ENCODE measurements around the gene CRAMP1.
"Not testable (repeated sequence)": the region's sequence is repeated elsewhere in the genome, so short reads cannot be mapped to it uniquely, and the experiment has no call there.

CRAMP1 gene

GRCh38 chr16:1688807-1689560, 76.8 kb downstream of the CRAMP1 start:
- DNase-seq, result no peak

DNA sequence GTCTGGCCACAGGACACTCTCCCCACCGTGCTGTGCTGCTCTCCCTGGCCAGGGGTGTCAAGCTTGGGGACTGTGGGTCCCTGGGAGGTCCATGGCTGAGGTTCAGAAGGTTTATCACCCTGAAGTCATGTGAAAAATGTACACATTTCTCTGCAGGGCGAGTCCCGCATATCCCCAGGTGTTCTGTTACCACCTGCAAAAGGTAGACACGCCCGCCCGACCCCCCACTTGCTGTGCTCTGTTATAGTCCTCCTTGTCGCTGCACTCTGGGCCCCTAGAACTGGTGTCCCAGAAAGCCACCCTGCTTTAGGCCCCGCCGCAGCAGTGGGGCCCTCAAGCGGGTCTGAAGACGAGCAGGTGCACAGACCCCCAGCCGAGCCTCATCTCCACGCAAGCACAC, 77.7 kb downstream of the CRAMP1 start:
- no peak for DNase-seq

DNA sequence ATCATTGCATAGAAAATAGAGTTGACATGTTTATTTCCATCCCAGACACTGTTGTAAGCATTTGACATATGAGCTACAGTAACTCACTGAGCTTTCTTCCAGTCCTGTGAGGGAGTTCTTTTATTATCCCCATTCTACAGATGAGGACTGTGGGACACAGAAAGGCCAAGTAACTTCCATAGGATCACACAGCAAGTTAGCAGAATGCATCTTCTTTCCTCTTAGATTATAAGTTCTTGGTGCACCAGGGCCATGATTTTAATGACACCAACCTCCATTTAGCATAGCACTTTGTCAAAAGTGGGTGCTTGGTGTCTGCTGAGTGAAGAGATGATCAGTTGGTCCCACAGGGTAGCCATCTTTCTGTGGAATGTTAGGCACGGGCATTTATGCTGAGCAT, 78.7 kb downstream of the CRAMP1 start:
- no peak for DNase-seq

GRCh38 chr16:1691276-1691675, 79.1 kb downstream of the CRAMP1 start:
- DNase-seq, result no peak

- DNase-seq, result no peak
These were observed 79.8 kb downstream of the CRAMP1 start for GRCh38 chr16:1691956-1692355.

DNA sequence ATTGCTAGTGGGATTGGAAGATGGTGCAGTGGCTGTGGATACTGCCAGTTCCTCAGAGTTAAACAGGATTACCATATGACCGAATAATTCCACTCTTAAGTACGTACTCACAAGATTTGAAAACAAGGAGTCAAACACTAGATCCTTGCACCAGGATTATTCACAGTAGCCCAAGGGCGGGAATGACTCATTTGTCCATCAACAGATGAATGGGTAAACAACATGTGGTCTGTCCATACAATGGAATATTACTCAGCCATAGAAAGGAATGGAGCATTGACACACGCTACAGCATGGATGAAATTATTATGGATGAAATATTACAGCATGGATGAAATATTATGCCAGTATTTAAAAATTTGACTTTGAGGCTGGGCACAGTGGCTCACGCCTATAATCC, 84.7 kb downstream of the CRAMP1 start:
- DNase-seq, result no peak

DNA sequence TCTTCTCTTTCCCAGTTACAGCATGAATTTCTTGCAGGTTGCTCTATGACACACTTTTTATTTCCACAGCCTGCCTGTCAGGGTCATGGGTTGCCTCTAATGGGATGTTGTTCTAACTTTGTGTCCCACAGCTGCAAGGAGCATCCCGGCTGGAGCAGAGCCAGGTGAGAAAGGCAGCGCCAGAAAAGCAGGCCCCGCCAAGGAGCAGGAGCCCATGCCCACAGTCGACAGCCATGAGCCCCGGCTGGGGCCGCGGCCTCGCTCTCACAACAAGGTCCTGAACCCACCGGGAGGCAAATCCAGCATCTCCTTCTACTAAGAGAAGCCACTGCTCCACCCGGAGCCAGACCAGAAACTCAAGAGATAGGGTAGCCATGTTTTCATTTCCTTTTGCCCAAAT, 86.5 kb downstream of the CRAMP1 start:
- no peak for DNase-seq

GRCh38 chr16:1700246-1700645, 88.1 kb downstream of the CRAMP1 start:
- no peak for DNase-seq

- DNase-seq, result no peak
These were observed 89.2 kb downstream of the CRAMP1 start for GRCh38 chr16:1701216-1701878.

DNA sequence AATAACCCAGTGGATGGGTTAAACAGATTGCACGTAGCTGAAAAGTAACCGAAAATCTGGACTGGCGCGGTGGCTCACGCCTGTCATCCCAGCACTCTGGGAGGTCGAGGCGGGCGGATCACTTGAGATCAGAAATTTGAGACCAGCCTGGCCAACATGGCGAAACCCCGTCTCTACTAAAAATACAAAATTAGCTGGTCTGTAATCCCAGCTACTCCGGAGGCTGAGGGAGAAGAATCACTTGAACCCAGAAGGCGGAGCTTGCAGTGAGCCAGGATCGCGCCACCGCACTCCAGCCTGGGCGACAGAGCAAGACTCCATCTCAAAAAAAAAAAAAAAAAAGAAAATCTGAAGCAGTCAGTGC, 93.1 kb downstream of the CRAMP1 start:
- DNase-seq, result not testable (repeated sequence)

GRCh38 chr16:1705688-1706385, 93.7 kb downstream of the CRAMP1 start, which contains the start of gene MAPK8IP3:
Gene MAPK8IP3, plus strand, starts transcription at chr16:1706195. Its CDS starts 145 bp downstream, at chr16:1706340.
- peak; percentile 94 for DNase-seq

DNA sequence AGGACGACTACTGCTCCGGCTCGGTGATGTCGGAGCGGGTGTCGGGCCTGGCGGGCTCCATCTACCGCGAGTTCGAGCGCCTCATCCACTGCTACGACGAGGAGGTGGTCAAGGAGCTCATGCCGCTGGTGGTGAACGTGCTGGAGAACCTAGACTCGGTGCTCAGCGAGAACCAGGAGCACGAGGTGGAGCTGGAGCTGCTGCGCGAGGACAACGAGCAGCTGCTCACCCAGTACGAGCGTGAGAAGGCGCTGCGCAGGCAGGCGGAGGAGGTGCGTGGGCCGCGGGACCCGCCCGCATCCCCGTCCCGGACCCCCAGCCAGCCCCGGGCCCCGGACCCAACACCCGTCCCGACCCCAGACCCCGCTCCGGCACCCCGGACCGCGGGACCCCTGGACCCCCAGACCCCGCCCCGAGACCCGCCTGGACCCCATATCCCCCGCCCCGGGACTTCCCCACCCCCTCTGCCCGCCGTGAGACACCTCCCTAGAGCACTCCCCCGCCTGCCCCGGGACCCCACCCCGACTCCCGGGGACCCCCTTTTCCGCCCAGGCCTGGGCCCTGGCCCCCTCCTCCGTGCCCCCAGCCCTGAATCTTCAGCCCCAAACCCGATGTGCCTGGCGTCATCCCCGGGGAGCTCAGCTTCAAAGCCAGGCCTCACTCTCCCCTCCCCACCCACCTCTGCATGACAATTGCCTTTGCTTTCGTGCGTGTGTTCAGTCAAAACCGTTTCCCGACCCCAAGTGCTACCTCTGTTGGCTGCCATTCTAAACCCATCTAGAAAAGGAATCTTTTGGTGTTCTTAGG, 94.4 kb downstream of the CRAMP1 start:
- peak; percentile 59 for DNase-seq

- peak; percentile 4 for DNase-seq
These were observed 95.1 kb downstream of the CRAMP1 start for GRCh38 chr16:1707193-1707790.

GRCh38 chr16:1708083-1708767, 96.1 kb downstream of the CRAMP1 start:
- DNase-seq, result no peak

- no peak for DNase-seq
These were observed 96.6 kb downstream of the CRAMP1 start for GRCh38 chr16:1708768-1709180.

- no peak for DNase-seq
These were observed 97.2 kb downstream of the CRAMP1 start for GRCh38 chr16:1709356-1709755.

DNA sequence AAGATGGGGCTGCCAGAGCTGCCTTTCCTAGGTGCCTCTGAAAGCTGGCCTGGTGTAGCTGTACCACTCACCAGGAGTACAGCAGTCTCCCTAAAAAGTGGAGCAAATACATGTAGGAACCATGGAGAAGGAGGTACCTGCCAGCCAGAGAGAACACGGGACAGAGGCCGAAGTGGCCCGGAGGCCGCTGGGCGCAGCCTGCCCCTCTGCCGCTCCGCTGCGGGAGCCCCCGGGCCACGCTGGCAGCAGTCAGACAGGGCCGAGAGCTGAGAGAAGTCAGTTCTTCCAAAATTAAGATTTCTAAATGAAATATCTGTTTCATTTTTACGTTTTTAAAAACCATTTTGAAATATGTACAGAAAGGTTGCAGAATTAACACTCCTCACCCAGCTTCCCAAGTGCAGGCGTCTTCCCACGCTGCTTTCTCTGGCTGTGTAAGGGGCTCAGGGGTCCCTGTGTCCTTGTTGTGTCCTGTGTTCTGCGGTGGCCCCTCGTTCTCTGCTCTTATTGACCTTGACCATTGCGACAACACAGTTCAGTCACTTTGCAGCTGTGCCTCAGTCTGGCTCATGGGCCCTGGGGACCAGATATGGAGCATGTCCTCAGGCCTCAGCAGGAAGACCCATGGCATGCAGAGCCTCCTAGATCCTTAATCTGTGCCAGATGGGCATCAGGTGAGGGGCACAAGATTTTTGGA, 98.8 kb downstream of the CRAMP1 start:
- DNase-seq, result no peak

GRCh38 chr16:1712791-1713261, 100.7 kb downstream of the CRAMP1 start:
- no peak for DNase-seq

- DNase-seq, result no peak
These were observed 101.2 kb downstream of the CRAMP1 start for GRCh38 chr16:1713331-1713730.

DNA sequence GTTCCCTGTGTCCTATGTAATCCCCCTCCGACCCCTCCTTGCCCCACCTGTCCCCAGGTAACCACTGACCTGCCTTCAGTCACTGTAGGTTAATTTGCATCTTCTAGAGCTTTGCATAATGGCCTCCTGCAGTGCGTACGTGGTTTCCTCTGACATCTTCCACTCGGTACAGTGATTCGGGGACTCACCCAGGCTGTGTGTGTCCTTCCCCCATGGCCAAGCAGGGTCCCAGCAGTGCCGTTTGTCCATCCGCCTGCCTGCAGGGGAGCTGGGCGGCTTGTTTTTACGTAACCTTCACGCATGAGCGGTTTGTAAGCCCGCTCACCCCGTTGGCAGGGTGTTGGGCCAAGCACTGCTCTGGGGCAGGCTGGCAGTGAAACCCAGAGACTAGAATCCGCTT, 101.8 kb downstream of the CRAMP1 start:
- DNase-seq, result no peak

DNA sequence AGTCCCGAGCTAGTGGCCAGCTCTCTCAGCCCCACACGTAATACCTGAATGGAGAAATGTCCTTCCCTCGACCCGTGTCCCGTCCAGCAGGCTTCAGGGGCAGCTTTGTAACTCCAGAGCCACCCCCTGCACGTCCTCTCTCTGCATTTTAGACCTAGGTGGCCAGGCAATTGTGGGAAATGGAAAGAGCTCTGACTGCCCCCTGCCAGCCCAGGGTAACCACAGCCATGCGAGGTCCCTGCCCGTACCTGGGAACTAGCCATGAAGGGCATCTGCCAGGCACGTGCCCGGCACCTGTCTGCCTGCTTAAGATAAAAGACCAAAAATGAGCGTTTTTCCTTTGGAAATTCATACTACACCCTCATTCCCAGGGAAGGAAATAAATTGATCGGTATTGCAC, 103.1 kb downstream of the CRAMP1 start:
- no peak for DNase-seq

All from activated naive CD4-positive, alpha-beta T cell treated with Interleukin-2 at 50 U/mL for 16 hours (primary cell).